GM18526 (cell line): ENCODE measurements around the gene MT1A.

Experiments used
- POLR2A ChIP-seq: IDR thresholded peaks from 3 replicates; pipeline ENCODE4 v1.6.1; 2011; ENCODE audit not compliant: insufficient read length; ENCODE audit errors: extremely low read depth

Gene MT1A

GRCh38 chr16:56608043-56608875 lies 30.2 kb upstream of the MT1A start, which contains the start of gene MT2A:
Gene MT2A, plus strand, starts transcription at chr16:56608584. Its CDS starts 72 bp downstream, at chr16:56608656.
- TF ChIP-seq POLR2A, result peak; percentile 69

GRCh38 chr16:56608876-56609462 lies 29.5 kb upstream of the MT1A start:
- TF ChIP-seq POLR2A, result no peak

GRCh38 chr16:56609463-56609921 lies 29.0 kb upstream of the MT1A start:
- peak; percentile 15 for TF ChIP-seq POLR2A

GRCh38 chr16:56610017-56610608 lies 28.4 kb upstream of the MT1A start:
- TF ChIP-seq POLR2A, result no peak

GRCh38 chr16:56610609-56611111 lies 27.8 kb upstream of the MT1A start:
- no peak for TF ChIP-seq POLR2A

- no peak for TF ChIP-seq POLR2A
Observed at GRCh38 chr16:56611281-56611833, 27.1 kb upstream of the MT1A start.

GRCh38 chr16:56613706-56614105 lies 24.8 kb upstream of the MT1A start:
- no peak for TF ChIP-seq POLR2A

- no peak for TF ChIP-seq POLR2A
Observed at GRCh38 chr16:56614549-56614991, 23.9 kb upstream of the MT1A start.

- TF ChIP-seq POLR2A, result no peak
Observed at GRCh38 chr16:56615353-56615752, 23.1 kb upstream of the MT1A start.

GRCh38 chr16:56616608-56617211 lies 21.8 kb upstream of the MT1A start:
- TF ChIP-seq POLR2A, result no peak

GRCh38 chr16:56617212-56618085 lies 21.0 kb upstream of the MT1A start:
- TF ChIP-seq POLR2A, result no peak

- no peak for TF ChIP-seq POLR2A
Observed at GRCh38 chr16:56618138-56618537, 20.3 kb upstream of the MT1A start.

GRCh38 chr16:56620339-56620897 lies 18.0 kb upstream of the MT1A start:
- TF ChIP-seq POLR2A, result no peak

- TF ChIP-seq POLR2A, result no peak
Observed at GRCh38 chr16:56623637-56624036, 14.8 kb upstream of the MT1A start.
